HG02973 (cell line): ENCODE measurements around the gene ZFAND5.

Experiments
- ATAC-seq: cut with Tn5 transposase; IDR thresholded peaks from one replicate; pipeline ENCODE4 v1.9.1; 2021; ENCODE audit warnings: moderate library complexity; ENCODE audit not compliant: unreplicated experiment

The ZFAND5 gene

DNA sequence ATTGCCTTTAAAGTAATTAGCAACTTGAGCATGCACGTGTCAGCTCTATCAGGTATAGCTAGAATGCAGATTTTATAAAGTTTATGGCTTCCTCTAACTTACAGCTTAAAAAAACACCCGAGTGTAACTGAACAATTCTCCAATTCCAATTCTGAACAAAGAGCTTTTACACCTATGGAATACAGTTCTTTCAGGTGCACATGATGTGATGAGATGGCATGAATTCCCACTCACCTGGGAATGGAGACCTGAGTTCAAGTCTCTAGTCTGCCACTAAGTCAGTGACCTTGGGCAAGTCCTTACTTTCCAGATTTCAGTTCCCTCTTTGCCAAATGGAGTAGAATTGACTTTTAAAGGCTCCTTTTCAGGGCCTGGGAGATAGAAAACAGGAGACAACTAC lies 1.8 kb downstream of the ZFAND5 start:
- ATAC-seq = no peak

DNA sequence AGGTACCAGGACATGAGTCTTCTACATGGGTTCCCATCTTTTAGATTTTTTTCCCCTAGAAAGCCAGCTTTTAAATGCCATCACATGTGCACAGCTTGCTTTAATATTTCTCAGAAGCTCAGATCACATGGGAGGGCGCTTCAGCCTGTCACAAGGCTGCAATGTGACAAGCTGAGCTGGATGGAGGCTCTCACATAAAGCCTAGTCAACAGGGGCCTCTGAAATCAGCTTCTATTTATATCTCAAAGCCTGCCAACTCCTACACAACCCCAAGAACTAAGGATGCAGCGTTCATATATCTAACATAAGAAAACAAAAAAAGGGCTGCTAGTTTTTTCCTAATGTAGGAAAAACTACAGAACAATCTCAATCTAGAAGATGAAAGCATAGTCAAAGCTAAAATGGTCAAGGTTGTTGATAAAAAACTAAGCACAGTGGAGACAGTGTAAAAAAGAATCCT lies 2.3 kb downstream of the ZFAND5 start:
- ATAC-seq = peak; percentile 34

DNA sequence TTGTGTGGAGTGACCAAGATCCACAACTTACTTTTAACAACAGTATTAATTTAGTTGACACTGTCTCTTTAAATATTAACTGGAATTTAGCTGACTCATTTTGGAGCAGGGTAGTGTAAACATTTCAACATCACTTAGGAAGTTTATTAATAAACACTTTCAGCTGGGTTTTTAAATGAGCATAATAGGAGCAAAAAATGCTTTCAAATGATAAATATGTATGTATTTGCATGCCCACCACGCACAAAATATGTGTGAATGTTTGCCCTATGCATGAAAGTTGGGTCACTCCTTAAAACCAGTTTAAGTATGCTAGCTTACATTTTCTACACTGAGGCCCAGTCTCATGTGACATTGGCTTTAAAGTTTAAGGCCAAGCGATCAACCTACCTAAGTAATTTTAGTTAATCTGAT lies 2.9 kb downstream of the ZFAND5 start:
- ATAC-seq = no peak

GRCh38 chr9:72361217-72361616 lies 3.8 kb downstream of the ZFAND5 start:
- no peak for ATAC-seq

DNA sequence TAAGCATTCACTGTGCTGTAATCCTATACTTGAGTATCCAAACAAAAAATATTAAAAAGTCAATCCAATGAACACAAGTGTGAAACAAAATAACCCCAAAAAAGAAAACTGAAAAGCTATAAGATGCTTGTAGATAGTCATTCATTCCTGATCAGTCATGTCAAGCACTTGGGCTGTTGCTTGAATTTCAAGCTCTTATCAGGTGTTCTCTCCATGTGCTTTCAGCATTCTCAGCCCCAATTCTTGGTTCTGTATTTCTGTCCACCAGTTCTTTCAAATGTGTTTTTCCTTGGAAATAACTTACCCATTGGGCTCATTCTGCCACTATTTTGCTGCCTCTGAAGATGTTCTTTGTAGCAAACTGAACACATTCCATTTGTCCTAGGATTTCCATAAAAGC lies 4.7 kb downstream of the ZFAND5 start:
- ATAC-seq = no peak

GRCh38 chr9:72356041-72356582 lies 8.9 kb downstream of the ZFAND5 start:
- no peak for ATAC-seq

DNA sequence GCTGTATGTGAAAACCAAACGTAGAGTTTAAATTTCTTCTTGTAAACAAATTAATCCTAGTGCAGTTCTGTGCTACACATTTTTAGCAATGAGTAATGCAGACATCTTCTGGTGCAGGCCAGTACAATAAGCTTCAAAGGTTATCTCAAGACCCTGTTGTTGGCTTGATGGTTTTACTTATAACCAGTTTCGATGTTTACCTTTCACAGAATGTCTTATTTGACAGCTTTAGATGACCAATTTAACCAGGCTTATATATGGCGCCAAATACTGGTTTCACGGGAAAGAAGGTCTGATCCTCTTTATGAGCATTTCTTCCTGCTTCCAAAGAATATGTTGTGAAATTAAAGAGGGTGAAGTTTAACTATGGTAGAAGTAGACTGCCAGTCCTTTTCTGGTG lies 9.9 kb downstream of the ZFAND5 start:
- ATAC-seq = no peak

DNA sequence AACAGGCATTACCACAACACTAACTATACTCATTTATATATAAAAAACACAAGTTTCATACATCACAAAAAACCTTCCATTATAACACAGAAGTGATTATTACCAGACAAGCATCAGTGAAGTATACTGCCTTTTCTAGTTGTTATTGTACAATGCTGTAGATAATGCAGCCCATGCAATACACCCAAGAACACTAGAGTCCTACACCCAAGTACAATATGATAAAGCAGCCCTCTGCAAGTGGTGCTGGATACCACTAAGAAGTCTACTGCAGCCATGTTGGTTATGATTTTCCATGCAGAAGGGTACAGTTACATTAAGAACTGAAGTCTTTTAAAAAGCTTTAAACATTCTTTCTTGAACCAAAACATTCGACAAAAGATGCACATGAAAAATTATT lies 10.3 kb downstream of the ZFAND5 start:
- ATAC-seq = no peak

- no peak for ATAC-seq
These were observed 11.4 kb downstream of the ZFAND5 start for GRCh38 chr9:72353455-72354116.

DNA sequence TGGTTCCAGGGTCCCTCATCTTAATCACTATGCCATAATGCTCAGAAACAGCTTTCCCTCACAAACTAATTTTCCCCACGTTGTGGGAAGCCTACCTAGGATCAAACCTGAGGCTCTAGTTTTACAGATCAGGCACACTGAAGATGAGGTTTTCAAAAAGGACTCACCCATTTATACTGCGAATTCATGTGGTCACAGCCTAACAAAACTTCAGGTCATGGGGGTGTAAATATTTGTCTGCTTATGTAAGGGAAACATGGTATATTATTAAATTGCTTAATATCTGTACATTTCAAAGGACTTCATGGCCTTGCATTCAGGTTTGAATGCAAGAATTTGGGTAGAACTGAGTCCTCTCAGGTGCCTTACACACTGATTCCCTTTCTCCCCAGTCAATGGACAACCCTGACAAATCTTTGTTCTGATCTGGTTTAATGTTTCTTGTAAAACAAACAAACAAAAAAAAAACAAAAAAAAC lies 12.1 kb downstream of the ZFAND5 start:
- no peak for ATAC-seq

DNA sequence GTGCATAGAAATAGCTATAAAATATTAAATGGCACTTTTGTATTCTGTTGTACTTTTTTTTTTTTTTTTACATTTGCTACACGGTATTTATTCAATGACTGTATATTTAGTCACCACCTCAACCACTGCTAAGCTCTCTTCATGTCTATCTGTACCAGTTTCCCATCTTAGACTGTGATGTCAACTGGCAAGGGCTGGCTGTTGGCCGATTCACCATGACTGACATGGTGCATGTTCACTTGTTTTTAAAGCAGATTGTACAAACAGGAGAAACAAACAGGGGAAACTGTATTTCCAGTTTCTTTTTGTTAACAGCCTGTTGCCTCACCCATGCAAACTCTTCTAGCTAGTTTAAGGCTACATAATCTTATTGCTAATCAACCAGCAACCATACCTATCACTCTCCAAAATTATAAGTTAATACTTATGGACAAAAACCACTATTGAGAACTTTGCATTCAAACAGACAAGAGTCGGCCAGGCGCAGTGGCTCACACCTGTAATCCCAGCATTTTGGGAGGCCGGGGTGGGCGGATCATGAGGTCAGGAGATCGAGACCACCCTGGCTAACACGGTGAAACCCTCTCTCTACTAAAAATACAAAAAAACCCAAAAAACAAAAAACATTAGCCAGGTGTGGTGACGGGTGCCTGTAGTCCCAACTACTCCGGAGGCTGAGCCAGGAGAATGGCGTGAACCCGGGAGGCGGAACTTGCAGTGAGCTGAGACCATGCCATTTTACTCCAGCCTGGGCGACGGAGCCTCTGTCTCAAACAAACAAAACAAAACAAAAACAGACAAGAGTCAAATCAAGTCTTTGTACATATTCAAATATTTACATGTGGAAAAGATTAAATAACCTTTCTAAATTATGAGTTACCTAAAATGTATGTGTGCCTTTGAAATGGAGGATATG lies 13.2 kb downstream of the ZFAND5 start:
- no peak for ATAC-seq

DNA sequence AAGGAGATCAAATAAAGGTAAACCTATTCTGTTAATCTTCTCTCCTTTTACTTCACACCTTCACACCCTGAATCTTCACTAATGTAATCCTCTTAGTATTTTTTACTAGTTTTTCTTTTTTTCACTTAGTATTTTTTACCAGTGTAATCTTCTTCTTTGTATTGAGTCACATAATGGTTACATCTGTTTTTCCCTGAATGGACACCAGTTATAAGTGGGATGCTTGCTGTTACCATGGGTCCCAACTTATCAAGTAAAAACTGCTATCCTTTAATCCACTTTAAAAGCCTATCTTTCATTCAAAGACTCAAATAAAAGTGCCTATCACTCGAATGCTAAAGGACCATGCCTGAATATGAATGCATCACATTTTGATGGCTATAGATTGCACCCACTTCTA lies 15.1 kb downstream of the ZFAND5 start:
- ATAC-seq = no peak

GRCh38 chr9:72349240-72349639 lies 15.8 kb downstream of the ZFAND5 start:
- no peak for ATAC-seq

DNA sequence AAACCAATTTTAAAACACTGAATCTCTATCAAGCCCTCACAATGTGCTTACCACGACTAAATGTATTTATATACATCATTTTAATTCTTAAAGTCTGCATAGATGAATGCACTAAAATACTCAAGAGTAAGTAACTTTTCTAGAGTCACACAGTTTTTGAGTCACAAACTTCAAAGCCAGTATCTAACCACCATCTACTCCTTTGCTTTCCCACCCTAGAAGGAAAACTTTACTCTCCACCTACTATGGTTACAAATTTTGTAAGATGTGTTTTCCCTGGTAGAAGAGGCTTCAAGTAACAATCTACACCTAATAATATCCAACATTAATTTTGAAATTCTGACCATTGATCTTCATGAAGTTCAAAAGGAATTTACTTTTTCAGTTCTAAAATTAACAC lies 18.7 kb downstream of the ZFAND5 start:
- no peak for ATAC-seq

GRCh38 chr9:72338631-72339030 lies 26.4 kb downstream of the ZFAND5 start:
- no peak for ATAC-seq

- ATAC-seq = no peak
These were observed 27.7 kb downstream of the ZFAND5 start for GRCh38 chr9:72337286-72337685.

DNA sequence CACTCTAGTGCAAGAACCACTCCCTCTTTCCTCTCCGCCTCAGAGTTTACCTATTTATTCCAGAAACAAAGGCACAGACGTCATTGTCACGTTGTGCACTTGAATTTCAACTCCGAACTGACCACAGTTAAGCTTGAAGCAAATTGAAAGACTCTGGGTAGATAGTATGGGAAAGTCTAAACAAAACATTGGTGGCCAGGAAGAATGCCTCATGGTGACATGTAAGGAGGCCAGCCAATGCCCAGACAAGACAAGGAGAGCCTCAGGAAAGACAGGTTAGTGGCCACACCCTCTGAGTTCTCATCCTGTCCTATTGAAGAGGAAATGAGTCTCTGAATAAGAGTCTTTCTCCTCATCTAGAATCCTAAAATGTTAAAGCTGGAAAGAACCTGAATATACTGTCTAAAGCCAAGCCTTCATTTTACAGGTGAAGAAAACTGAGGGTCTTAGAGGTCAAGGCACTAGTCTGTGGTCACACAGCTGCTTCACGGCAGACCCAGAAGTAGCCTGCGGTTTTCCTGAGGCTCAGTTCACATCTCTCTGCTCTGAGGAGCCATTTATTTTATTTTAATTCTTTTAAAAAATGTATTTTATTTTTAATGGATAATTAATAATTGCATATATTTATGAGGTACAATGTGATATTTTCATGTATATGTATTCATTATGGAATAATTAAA lies 30.2 kb downstream of the ZFAND5 start:
- no peak for ATAC-seq

DNA sequence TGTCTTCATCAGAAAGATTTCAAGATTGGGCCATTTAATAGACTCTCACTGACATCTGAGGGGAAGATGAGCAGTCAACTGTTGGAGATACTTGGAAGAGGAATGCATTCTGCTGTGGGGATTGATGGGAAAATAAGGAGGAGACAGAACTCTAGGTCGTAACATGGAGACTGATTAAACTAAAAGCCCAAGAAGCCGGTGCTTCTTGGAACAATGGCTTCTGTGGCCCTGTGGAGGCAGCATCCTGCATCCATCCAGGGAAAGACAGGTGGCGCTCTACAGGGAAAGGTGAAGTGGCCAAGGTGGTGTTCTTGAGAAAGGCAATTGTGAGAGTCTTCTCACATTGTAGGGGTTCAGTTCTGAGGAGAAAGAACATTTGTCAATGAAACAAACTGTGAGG lies 31.3 kb downstream of the ZFAND5 start:
- ATAC-seq = no peak

DNA sequence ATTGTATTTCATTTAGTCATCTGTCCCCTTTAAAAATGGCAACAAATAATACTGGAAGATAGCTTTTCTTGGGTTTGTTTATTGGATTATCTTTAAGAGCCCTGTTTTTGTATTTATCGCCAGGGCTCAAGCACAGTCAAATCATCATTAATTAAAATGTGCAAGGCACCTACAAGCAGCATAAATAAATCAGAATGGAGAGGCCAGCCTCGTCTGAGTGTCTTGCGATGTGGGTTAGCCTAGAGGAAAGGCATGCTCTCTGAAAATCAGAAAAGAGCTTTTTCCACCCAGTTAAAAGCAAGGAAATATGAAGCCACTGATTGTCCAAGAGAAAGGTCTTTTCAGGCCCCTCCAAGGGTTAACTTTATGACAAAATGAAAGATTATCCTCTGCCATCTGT lies 31.8 kb downstream of the ZFAND5 start:
- ATAC-seq = no peak

DNA sequence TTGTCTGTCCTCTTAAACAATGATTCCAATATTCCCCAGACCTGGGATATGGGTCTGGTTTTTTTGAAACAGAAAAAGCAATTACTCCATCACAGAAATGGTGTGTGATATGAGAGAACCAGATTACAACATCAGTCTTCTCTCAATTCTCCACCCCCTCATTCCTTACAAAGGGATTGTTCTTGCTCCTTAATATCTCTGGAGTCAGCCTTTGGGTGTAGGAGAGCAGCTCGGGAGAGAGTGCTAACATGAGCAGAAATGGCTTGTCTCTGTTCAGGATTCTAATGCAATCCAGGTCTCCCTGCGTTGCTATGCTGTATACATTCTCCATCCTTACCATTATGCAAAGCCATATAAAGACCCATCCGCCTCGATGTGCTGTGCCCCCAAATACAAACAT lies 32.7 kb downstream of the ZFAND5 start:
- no peak for ATAC-seq

DNA sequence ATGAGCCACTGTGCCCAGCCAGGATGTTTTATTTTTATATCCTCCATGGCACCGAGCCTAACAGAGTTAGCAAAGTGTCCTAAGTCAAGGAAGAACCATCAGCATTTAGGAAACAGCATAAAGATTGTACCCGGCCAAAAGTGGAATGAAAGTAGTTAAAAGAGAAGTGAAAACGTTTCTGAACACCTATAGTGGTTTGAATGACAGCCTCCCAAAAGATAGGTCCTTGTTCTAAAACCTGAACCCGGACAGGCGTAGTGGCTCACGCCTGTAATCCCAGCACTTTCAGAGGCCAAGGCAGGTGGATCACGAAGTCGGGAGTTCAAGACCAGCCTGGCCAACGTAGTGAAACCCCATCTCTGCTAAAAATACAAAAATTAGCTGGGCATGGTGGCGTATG lies 37.4 kb downstream of the ZFAND5 start:
- ATAC-seq = no peak
